Iris pigment epithelial cell (primary cell): ENCODE measurements around the gene RGS7BP.
A peak's percentile ranks its signal among the peaks of the same experiment; 100 is the strongest.
"Not testable (repeated sequence)": the region's sequence is repeated elsewhere in the genome, so short reads cannot be mapped to it uniquely, and the experiment has no call there.

ENCODE experiments used
- DNase-seq: peaks from one replicate; pipeline ENCODE4 v3.0.0-alpha.2; 2011; ENCODE audit warnings: low read depth

RGS7BP gene

GRCh38 chr5:64558641-64559040 is 52.8 kb downstream of the RGS7BP start:
- DNase-seq = not testable (repeated sequence)

GRCh38 chr5:64566310-64566916 is 60.6 kb downstream of the RGS7BP start:
- DNase-seq = no peak

- no peak for DNase-seq
Observed at GRCh38 chr5:64569858-64570257, 64.0 kb downstream of the RGS7BP start.

- DNase-seq = no peak
Observed at GRCh38 chr5:64570395-64570996, 64.7 kb downstream of the RGS7BP start.

GRCh38 chr5:64575561-64575960 is 69.7 kb downstream of the RGS7BP start:
- no peak for DNase-seq

GRCh38 chr5:64576250-64576649 is 70.4 kb downstream of the RGS7BP start:
- DNase-seq = no peak

GRCh38 chr5:64585646-64586045 is 79.8 kb downstream of the RGS7BP start:
- no peak for DNase-seq

GRCh38 chr5:64587370-64587769 is 81.6 kb downstream of the RGS7BP start:
- no peak for DNase-seq

- no peak for DNase-seq
Observed at GRCh38 chr5:64592730-64593341, 87.0 kb downstream of the RGS7BP start.

- DNase-seq = no peak
Observed at GRCh38 chr5:64594025-64594424, 88.2 kb downstream of the RGS7BP start.

- no peak for DNase-seq
Observed at GRCh38 chr5:64594601-64595000, 88.8 kb downstream of the RGS7BP start.

GRCh38 chr5:64595031-64595855 is 89.4 kb downstream of the RGS7BP start:
- DNase-seq = no peak

GRCh38 chr5:64599226-64599625 is 93.4 kb downstream of the RGS7BP start:
- no peak for DNase-seq

- no peak for DNase-seq
Observed at GRCh38 chr5:64603676-64604075, 97.9 kb downstream of the RGS7BP start.

- no peak for DNase-seq
Observed at GRCh38 chr5:64606926-64607325, 101.1 kb downstream of the RGS7BP start.

- peak; percentile 70 for DNase-seq
Observed at GRCh38 chr5:64612344-64612961, 106.6 kb downstream of the RGS7BP start.

GRCh38 chr5:64615895-64616294 is 110.1 kb downstream of the RGS7BP start:
- DNase-seq = no peak

- no peak for DNase-seq
Observed at GRCh38 chr5:64619609-64620008, 113.8 kb downstream of the RGS7BP start.

- DNase-seq = no peak
Observed at GRCh38 chr5:64622991-64623390, 117.2 kb downstream of the RGS7BP start.

GRCh38 chr5:64625678-64626077 is 119.9 kb downstream of the RGS7BP start:
- peak; percentile 70 for DNase-seq

- DNase-seq = no peak
Observed at GRCh38 chr5:64628901-64629300, 123.1 kb downstream of the RGS7BP start.

- no peak for DNase-seq
Observed at GRCh38 chr5:64629841-64630240, 124.0 kb downstream of the RGS7BP start.
